HG02884 (cell line): ENCODE data around the gene SRMS.
"Not testable (repeated sequence)": the region's sequence is repeated elsewhere in the genome, so short reads cannot be mapped to it uniquely, and the experiment has no call there.

Experiments
- ATAC-seq: cut with Tn5 transposase; IDR thresholded peaks from one replicate; pipeline ENCODE4 v1.9.1; 2021; ENCODE audit warnings: mild to moderate bottlenecking, moderate library complexity; ENCODE audit not compliant: unreplicated experiment

The SRMS gene

DNA sequence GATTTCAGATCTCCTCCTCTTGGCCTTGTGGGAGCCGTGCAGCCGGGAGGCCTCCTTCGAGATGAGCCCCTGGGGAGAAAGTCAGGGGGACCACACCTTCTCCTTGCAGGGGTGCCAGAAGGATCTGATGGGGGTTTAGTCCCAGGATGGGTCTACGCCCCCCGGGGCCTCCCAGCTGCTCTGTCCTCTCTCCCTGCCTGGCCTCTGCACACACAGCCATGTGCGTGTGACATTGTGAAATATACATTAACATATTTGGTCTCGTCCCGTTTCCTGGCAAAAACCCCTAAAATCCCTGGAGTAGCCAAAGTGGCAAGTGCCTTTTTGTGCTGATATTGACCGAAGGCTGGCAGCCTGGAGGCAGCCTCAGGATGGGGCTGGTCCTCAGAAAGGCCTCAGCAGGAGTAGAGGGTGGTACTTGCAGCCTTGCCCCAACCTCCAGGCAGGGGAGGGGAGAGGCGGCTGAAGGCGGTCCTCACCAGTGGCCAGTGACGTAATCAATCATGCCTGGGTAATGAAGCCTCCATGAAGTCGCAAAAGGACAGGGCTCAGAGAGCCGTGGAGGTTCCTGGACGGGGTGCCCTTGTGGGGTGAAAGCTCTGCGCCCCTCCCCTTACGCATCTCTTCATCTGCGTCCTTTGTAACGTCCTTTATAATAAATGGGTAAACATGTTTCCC, 31.6 kb upstream of the SRMS start:
- ATAC-seq = no peak

DNA sequence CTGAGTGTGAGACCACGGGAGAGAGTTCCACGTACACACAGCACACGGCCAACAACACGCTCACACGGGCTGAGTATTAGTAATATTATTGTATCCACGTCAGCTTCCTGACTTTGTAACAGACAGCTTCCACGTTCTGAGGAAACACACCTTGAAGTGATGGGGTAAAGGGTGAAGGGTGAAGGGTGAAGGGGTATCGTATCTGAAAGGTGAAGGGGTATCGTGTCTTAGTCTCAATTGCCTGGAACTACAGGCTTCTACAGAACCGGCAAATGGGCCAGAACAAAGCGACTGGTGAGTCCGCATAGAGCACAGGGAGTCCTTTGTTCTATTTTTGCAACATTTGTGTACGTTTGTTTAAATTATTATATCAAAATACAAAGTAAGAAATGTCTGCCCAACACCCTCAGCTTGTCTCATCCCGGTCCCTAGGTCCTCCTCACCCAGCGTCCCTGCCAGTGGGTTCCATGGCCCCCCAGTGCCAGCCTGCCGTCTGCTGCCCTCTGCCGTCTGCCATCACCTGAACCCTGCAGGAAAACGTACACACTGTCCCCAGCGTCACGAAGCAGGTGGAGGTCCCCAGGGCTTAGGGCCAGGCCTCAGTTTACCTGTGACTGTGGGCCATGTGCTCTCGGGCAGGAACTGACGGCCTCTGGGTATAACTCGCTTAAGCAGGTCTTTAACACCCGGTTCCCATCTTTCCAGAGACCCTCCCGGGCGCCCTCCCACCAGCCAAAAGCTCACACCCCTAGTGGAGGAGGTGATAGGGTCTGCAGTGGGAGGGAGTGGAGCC, 30.9 kb upstream of the SRMS start:
- ATAC-seq = no peak

GRCh38 chr20:63577317-63577894, 29.9 kb upstream of the SRMS start:
- ATAC-seq = no peak

DNA sequence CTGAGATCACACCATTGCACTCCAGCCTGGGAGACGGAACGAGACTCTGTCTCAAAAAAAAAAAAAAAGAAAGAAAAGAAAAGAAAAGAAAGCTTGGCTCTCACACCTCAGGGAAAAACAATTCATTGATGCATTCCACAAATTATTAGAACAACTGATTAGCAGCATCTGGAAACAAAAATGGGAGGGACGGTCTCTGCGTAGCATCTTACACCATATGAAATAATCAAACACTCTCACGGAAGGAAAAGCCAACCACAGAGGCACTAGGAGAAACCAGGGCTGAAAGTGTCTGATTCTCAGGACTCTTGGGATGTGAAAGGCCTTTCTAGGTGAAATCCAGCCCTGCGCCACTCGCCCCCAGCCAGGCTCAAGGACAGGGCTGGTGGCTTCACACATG, 28.8 kb upstream of the SRMS start:
- no peak for ATAC-seq

- no peak for ATAC-seq
These were observed 27.5 kb upstream of the SRMS start for GRCh38 chr20:63574829-63575743.

DNA sequence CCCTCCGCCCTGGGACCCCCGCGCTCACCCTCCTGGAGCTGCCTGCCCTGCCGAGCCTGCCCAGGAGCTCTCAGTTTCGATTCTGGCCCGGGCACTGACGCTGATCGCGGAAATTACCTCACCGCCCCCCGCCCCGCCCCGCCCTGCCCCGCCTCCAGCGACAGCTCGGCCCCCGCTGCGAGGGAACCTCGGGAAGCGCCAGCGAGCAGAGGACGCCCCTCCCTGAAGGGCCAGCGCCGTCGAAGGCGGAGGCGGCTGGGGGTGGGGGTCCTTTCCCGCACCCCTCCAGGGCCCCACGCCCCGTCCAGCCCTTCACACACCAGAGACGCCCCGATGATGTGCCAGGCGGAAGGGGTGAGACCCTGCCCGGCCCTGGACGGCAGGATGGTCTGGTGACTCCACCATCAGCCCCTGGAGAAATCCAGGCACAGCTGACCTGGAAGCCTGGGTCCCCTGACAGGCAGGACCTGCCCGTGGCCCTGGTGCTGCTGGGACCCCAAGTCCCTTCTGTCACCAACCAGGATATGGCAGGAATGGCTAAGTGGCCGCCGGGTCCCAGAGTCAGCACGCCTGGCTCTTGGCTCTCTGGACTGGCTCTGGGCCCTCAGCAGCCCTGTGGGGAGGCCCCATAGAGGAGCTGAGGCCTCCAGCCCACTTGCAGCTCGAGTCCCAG, 26.7 kb upstream of the SRMS start, which contains the start of gene HELZ2:
HELZ2 (minus strand) TSS at position 84 of the 673 bp plus-strand sequence. CDS start 1,854 bp downstream, outside the sequence.
- no peak for ATAC-seq

DNA sequence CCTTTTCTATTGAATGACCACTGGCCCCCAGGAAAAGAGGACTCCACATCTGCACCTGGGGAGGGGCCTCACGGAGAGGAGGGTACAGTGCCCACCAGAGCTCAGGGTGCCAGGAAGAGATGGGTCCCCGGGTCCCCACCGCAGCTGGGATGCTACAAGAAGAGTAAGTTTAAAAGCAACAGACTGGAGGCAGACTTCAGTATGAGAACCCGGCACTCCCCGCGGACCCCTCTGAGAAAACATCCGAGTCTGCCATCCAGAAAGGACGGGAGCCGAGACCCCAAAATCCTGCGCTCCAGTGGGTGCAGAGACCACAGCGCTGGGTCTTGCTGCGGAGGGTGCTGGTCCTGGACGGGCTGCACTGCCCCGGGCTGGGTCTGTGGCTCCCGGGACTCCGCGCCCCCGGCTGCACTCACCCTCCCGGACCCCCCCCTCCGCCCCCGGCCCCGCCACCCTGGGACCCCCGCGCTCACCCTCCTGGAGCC, 26.1 kb upstream of the SRMS start:
- ATAC-seq = no peak

GRCh38 chr20:63572788-63573646, 25.5 kb upstream of the SRMS start:
- ATAC-seq = no peak

GRCh38 chr20:63572071-63572787, 24.7 kb upstream of the SRMS start:
- no peak for ATAC-seq

DNA sequence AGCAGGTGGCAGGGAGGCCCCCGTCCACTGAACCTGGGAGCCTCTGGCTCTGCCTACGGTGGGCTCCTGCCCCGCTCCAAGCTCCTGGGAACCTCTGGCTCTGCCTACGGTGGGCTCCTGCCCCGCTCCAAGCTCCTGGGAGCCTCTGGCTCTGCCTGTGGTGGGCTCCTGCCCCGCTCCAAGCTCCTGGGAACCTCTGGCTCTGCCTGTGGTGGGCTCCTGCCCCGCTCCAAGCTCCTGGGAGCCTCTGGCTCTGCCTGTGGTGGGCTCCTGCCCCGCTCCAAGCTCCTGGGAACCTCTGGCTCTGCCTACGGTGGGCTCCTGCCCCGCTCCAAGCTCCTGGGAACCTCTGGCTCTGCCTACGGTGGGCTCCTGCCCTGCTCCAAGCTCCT, 23.5 kb upstream of the SRMS start:
- ATAC-seq = not testable (repeated sequence)

GRCh38 chr20:63570281-63571086, 22.9 kb upstream of the SRMS start:
- ATAC-seq = no peak

GRCh38 chr20:63568986-63569949, 21.7 kb upstream of the SRMS start:
- ATAC-seq = no peak

GRCh38 chr20:63568170-63568981, 20.8 kb upstream of the SRMS start:
- ATAC-seq = no peak

- peak; percentile 86 for ATAC-seq
These were observed 20.0 kb upstream of the SRMS start for GRCh38 chr20:63567386-63568169.

DNA sequence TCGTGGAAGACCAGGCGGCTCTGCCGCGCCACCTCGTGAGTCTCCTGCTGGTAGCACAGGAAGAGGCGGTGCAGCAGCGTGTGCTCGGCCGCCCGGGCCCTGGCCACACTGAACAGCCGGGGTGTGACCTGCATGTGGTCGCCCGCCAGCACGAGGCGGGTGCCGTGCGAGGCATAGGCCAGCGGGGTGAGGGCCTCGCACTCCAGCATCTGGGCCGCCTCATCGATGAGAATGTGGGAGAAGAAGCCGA, 19.5 kb upstream of the SRMS start:
- no peak for ATAC-seq
